ENCODE data around the gene GBX2.

Gene GBX2

GRCh38 chr2:236125541-236125940 is 42.6 kb downstream of the GBX2 start:
- no peak overlapping the region for H3K4me3 ChIP-seq (replicated peaks; ENCODE audit: low read depth, low read length)
- DNase-seq (ENCODE audit: low read depth), result no peak
- TF ChIP-seq CTCF (IDR thresholded peaks at IDR 0.05; ENCODE audit: low read length, missing control alignments), result no peak

GRCh38 chr2:236124182-236124893 is 43.8 kb downstream of the GBX2 start:
- TF ChIP-seq CTCF (IDR thresholded peaks at IDR 0.05; ENCODE audit: low read length, missing control alignments), result no peak
- no peak overlapping the region for H3K4me3 ChIP-seq (replicated peaks; ENCODE audit: low read depth, low read length)
- DNase-seq (ENCODE audit: low read depth), result no peak

GRCh38 chr2:236123716-236124115 is 44.5 kb downstream of the GBX2 start:
- H3K4me3 ChIP-seq (replicated peaks; ENCODE audit: low read depth, low read length), result no peak overlapping the region
- no peak for TF ChIP-seq CTCF (IDR thresholded peaks at IDR 0.05; ENCODE audit: low read length, missing control alignments)
- DNase-seq (ENCODE audit: low read depth), result no peak

- no peak for TF ChIP-seq CTCF (IDR thresholded peaks at IDR 0.05; ENCODE audit: low read length, missing control alignments)
- no peak for DNase-seq (ENCODE audit: low read depth)
- H3K4me3 ChIP-seq (replicated peaks; ENCODE audit: low read depth, low read length), result no peak overlapping the region
Observed at GRCh38 chr2:236122236-236122635, 46.0 kb downstream of the GBX2 start.

- DNase-seq (ENCODE audit: low read depth), result peak; percentile 11
- H3K4me3 ChIP-seq (replicated peaks; ENCODE audit: low read depth, low read length), result no peak overlapping the region
- no peak for TF ChIP-seq CTCF (IDR thresholded peaks at IDR 0.05; ENCODE audit: low read length, missing control alignments)
Observed at GRCh38 chr2:236121546-236121945, 46.6 kb downstream of the GBX2 start.

GRCh38 chr2:236120829-236121228 is 47.4 kb downstream of the GBX2 start:
- H3K4me3 ChIP-seq (replicated peaks; ENCODE audit: low read depth, low read length), result no peak overlapping the region
- DNase-seq (ENCODE audit: low read depth), result no peak
- no peak for TF ChIP-seq CTCF (IDR thresholded peaks at IDR 0.05; ENCODE audit: low read length, missing control alignments)

- no peak overlapping the region for H3K4me3 ChIP-seq (replicated peaks; ENCODE audit: low read depth, low read length)
- DNase-seq (ENCODE audit: low read depth), result no peak
- TF ChIP-seq CTCF (IDR thresholded peaks at IDR 0.05; ENCODE audit: low read length, missing control alignments), result no peak
Observed at GRCh38 chr2:236120141-236120601, 48.0 kb downstream of the GBX2 start.

Data from fibroblast of pulmonary artery (primary cell).